Uterus (tissue), 2 donors: ENCODE measurements around the gene ALDH1A3.

Experiments used
- POLR2A ChIP-seq, 2 donors: fragments of 450-650 bp; IDR thresholded peaks; one replicate each; pipeline ENCODE4 v1.6.1; 2016; ENCODE audit warnings: antibody characterized with exemption in 2 of 2, mild to moderate bottlenecking in 1 of 2, moderate library complexity in 1 of 2
- TF ChIP-seq, protein P1 (sequence below), 4 experiments: fragments of 200-600 bp in 2 of 4; fragments of 450-650 bp in 2 of 4; sonication (generic) in 2 of 4; IDR thresholded peaks; one replicate each; pipeline ENCODE4 v1.5.1; 2016 to 2019; ENCODE audit warnings: antibody characterized with exemption in 4 of 4, mild to moderate bottlenecking in 2 of 4, moderate library complexity in 1 of 4

DNA sequence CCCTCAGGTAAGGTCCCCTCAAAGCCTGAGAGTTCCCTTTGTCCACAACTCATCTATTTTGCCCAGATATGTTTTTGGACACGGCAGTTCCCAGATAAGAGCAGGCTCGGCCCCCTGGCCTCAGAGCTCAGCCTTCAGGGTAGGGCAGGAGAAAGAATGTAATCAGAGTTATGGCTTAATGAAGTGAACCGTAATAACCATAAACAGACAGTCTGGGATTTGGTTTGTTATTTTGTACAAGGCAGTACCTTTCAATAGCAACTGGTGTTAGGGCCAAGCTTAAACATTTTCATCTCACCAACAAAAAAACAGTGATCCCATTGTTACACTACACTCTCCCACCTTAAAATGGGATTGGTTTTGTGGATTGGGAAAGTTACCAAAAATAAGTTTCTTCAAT, 12.2 kb upstream of the ALDH1A3 start:
- TF ChIP-seq, protein P1, sequence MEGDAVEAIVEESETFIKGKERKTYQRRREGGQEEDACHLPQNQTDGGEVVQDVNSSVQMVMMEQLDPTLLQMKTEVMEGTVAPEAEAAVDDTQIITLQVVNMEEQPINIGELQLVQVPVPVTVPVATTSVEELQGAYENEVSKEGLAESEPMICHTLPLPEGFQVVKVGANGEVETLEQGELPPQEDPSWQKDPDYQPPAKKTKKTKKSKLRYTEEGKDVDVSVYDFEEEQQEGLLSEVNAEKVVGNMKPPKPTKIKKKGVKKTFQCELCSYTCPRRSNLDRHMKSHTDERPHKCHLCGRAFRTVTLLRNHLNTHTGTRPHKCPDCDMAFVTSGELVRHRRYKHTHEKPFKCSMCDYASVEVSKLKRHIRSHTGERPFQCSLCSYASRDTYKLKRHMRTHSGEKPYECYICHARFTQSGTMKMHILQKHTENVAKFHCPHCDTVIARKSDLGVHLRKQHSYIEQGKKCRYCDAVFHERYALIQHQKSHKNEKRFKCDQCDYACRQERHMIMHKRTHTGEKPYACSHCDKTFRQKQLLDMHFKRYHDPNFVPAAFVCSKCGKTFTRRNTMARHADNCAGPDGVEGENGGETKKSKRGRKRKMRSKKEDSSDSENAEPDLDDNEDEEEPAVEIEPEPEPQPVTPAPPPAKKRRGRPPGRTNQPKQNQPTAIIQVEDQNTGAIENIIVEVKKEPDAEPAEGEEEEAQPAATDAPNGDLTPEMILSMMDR (IDR thresholded peaks at IDR 0.05): no peak
- TF ChIP-seq POLR2A (IDR thresholded peaks at IDR 0.05): no peak
